NT2/D1 (cell line): ENCODE measurements around the gene PAIP2.

Experiments
- DNase-seq: peaks from one replicate; pipeline ENCODE4 v3.0.0-alpha.2; 2011; ENCODE audit warnings: low read depth, low spot score
- H3K27me3 ChIP-seq: 2 replicates; pipeline ENCODE4 v1.6.0; 2011; ENCODE audit warnings: mild to moderate bottlenecking; ENCODE audit not compliant: insufficient read length, insufficient read depth
- H3K36me3 ChIP-seq: 2 replicates; pipeline ENCODE4 v1.6.1; 2011; ENCODE audit warnings: mild to moderate bottlenecking, low read length, mixed read lengths; ENCODE audit not compliant: insufficient read depth, insufficient read length
- H3K4me1 ChIP-seq: 2 replicates; pipeline ENCODE4 v1.5.1; 2011; ENCODE audit not compliant: insufficient read depth, insufficient read length
- H3K4me3 ChIP-seq: 2 replicates; pipeline ENCODE4 v1.5.1; 2011; ENCODE audit warnings: low read depth; ENCODE audit not compliant: insufficient read length
- H3K9ac ChIP-seq: 2 replicates; pipeline ENCODE4 v1.6.0; 2011; ENCODE audit warnings: low read depth; ENCODE audit not compliant: insufficient read length
- H3K9me3 ChIP-seq: 2 replicates; pipeline ENCODE4 v1.5.1; 2011; ENCODE audit warnings: mild to moderate bottlenecking, low read length; ENCODE audit not compliant: insufficient read depth
- SUZ12 ChIP-seq: IDR thresholded peaks from 2 replicates; pipeline ENCODE4 v1.6.1; 2011; ENCODE audit not compliant: insufficient read length, insufficient read depth; ENCODE audit errors: extremely low read depth
- YY1 ChIP-seq: IDR thresholded peaks from 2 replicates; pipeline ENCODE4 v1.6.1; 2011; ENCODE audit not compliant: insufficient read length, insufficient read depth
- ZNF274 ChIP-seq: IDR thresholded peaks from 2 replicates; pipeline ENCODE4 v1.6.1; 2011; ENCODE audit warnings: mild to moderate bottlenecking, low read depth, low read length

PAIP2 gene

GRCh38 chr5:139416651-139417050, 75.0 kb downstream of the PAIP2 start:
- no peaks in the 10 kb centered on the region for H3K27me3 ChIP-seq
- DNase-seq: no peak
- H3K9me3 ChIP-seq: no peaks in the 10 kb centered on the region
- H3K4me3 ChIP-seq: no peak overlapping the region
- no peak for TF ChIP-seq ZNF274
- no peak for TF ChIP-seq YY1
- no peak for TF ChIP-seq SUZ12
- no peak overlapping the region for H3K9ac ChIP-seq
- H3K36me3 ChIP-seq: peaks cover 36% of the 10 kb centered on the region
- no peaks in the 10 kb centered on the region for H3K4me1 ChIP-seq

DNA sequence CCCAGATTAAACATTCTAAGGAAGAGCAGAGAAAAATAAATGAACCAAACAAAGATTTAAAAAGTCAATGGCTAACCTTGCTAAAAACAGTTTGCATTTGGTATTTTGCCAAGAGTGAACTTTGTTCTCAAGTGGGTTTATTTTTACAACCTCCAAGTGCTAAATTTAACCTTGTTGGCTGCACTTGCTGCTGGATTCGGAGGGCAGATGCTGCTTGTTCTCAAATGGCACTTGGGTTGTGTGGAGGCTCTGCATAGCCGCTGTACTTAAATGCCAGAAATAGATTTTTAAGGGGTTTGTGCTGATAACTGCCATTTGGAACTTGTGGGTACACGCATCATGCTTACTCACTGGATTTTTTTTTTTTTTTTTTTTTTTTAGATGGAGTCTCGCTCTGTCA, 75.6 kb downstream of the PAIP2 start:
- TF ChIP-seq YY1 (no peak), SUZ12 (no peak), ZNF274 (no peak)
- Histone ChIP-seq H3K4me3 (no peak overlapping the region), H3K27me3 (no peaks in the 10 kb centered on the region), H3K9me3 (no peaks in the 10 kb centered on the region), H3K36me3 (peaks cover 41% of the 10 kb centered on the region), H3K9ac (no peak overlapping the region), H3K4me1 (no peaks in the 10 kb centered on the region)
- no peak for DNase-seq

GRCh38 chr5:139418793-139419192, 77.1 kb downstream of the PAIP2 start:
- Histone ChIP-seq H3K9me3 (no peaks in the 10 kb centered on the region), H3K36me3 (peaks cover 38% of the 10 kb centered on the region), H3K4me1 (no peaks in the 10 kb centered on the region), H3K4me3 (no peak overlapping the region), H3K27me3 (no peaks in the 10 kb centered on the region), H3K9ac (peak overlapping the region; percentile 3)
- no peak for TF ChIP-seq YY1
- no peak for TF ChIP-seq SUZ12
- TF ChIP-seq ZNF274: no peak
- DNase-seq: no peak
